Ovary (tissue), 3 donors: Measurements from ENCODE around the gene GRIK1.

ENCODE experiments used
- CTCF ChIP-seq, 3 donors: fragments of 450-650 bp in 2 of 3; fragments of 200-600 bp in 1 of 3; IDR thresholded peaks; one replicate each; pipeline versions ENCODE4 v1.5.1 to v1.8.0; 2016 to 2022; ENCODE audit warnings: antibody characterized with exemption in 3 of 3, mild to moderate bottlenecking in 1 of 3
- EP300 ChIP-seq: sonication (generic); formaldehyde crosslinking; IDR thresholded peaks from one replicate; pipeline ENCODE4 v1.6.1; 2017; ENCODE audit warnings: antibody characterized with exemption
- POLR2A ChIP-seq: fragments of 450-650 bp; IDR thresholded peaks from one replicate; pipeline ENCODE4 v1.6.1; 2017; ENCODE audit warnings: antibody characterized with exemption, mild to moderate bottlenecking, moderate library complexity
- donor health status: DM: no; HTN: no; CAD: no.

GRCh38 chr21:29953072-29953471 lies 13.3 kb upstream of the GRIK1 start:
- TF ChIP-seq CTCF (IDR thresholded peaks at IDR 0.05): no peak
- no peak for TF ChIP-seq POLR2A
- TF ChIP-seq EP300: no peak
